Heart right ventricle (tissue), 16 donors: Measurements from ENCODE around the gene SULT1C4. TPM values are rescaled to one million over a fixed set of nuclear protein-coding genes. Genes with fewer than 3 reads are reported as not detected.

Experiments used
- ATAC-seq, 8 donors: fragments of 200-7000 bp; cut with Tn5 transposase; one replicate each; pipeline ENCODE4 v1.9.1; 2020; ENCODE audit warnings: mild to moderate bottlenecking in 8 of 8, moderate library complexity in 8 of 8, moderate number of reproducible peaks in 1 of 8
- DNase-seq, 2 donors: peaks; one replicate each; pipeline ENCODE4 v3.0.0-alpha.2; 2020
- H3K27ac ChIP-seq, 10 donors: fragments of 200-600 bp; sonication (generic) in 2 of 10; one replicate each; pipeline versions ENCODE4 v1.5.0 to v1.8.0; 2020 to 2022; ENCODE audit warnings: mild to moderate bottlenecking in 3 of 10
- H3K27me3 ChIP-seq, 7 donors: fragments of 200-600 bp; one replicate each; pipeline ENCODE4 v1.8.0; 2021 to 2022; ENCODE audit warnings: mild to moderate bottlenecking in 2 of 7
- H3K36me3 ChIP-seq, 9 donors: fragments of 200-600 bp; sonication (generic) in 1 of 9; one replicate each; pipeline versions ENCODE4 v1.5.0 to v1.8.0; 2020 to 2022; ENCODE audit warnings: mild to moderate bottlenecking in 2 of 9
- H3K4me1 ChIP-seq, 9 donors: fragments of 200-600 bp; sonication (generic) in 1 of 9; one replicate each; pipeline versions ENCODE4 v1.5.0 to v1.8.0; 2020 to 2022; ENCODE audit warnings: mild to moderate bottlenecking in 4 of 9
- H3K4me3 ChIP-seq, 10 donors: fragments of 200-600 bp; sonication (generic) in 2 of 10; one replicate each; pipeline versions ENCODE4 v1.5.0 to v1.8.0; 2020 to 2022; ENCODE audit warnings: mild to moderate bottlenecking in 7 of 10, moderate library complexity in 2 of 10
- H3K9me3 ChIP-seq, 11 donors: fragments of 200-600 bp in 10 of 11; sonication (generic) in 2 of 11; one replicate each; pipeline versions ENCODE4 v1.5.0 to v1.8.0; 2013 to 2022; ENCODE audit warnings: mild to moderate bottlenecking in 2 of 11, control low read depth in 1 of 11, moderate library complexity in 1 of 11
- CTCF ChIP-seq, 9 donors: fragments of 200-600 bp; sonication (generic) in 2 of 9; IDR thresholded peaks; one replicate each; pipeline versions ENCODE4 v1.5.0 to v1.8.0; 2021 to 2022; ENCODE audit warnings: antibody characterized with exemption in 9 of 9, mild to moderate bottlenecking in 5 of 9, moderate library complexity in 1 of 9
- WGBS, 2 donors: extraction: QIAGEN DNeasy Blood & Tissue Kit; methylation state at CpG; one replicate each; pipeline ENCODE4 v1.1.7; 2013; ENCODE audit warnings: inconsistent platforms in 1 of 2; 5-methylcytosine and 5-hydroxymethylcytosine counted together
- intact Hi-C, 10 donors: fragments of 100-400 bp; cut with DNase I; formaldehyde crosslinking; loops; one replicate each; pipeline versions ENCODE4 v1.11.1 to v1.14.2; 2022
- polyA plus RNA-seq, 2 donors: library from polyadenylated mRNA; stranded (reverse); fragments of 200-250 nt; gene quantifications; one replicate each; pipeline ENCODE4 v1.2.3, GENCODE V29; 2013
- total RNA-seq, 10 donors: library from RNA; stranded (reverse); fragmentation: NEBNext Ultra II Directional in 3 of 10; extraction: Animal tissue kit (Norgen Biotek cat#: 25700) in 3 of 10; gene quantifications; one replicate each; pipeline versions ENCODE4 v1.2.1 to v1.2.4, GENCODE V29; 2021 to 2023
- donor health status: Arrhythmogenic right ventricular cardiomyopathy.
- donor health status: ischemic (EF 13 %, LVEDD 7.1; RV severe dilation, severe dysfunction).
- donor health status: healthy with polysubstance abuse.
- donor health status: DM: no; HTN: yes; CAD: no.
- donor health status: DM: no; HTN: no; CAD: no.
- donor health status: ischemic (EF 25% LVEDD 6.9; RV normal size, moderate dysfunction).
- donor health status: ischemic (EF 25% LVEDD 5.7; RV mildly dilated, moderate dysfunction).
- donor health status: healthy.
- donor health status: DM: yes; HTN: yes; CAD: no.
- donor health status: Ischemic cardiomyopathy.
- donor health status: ischemic (EF 35%, LVEDD 5.7; RV mildly dilated, moderate dysfunction).
- donor health status: nonischemic (EF 11% LVEDD 7.7; RV severe dilation, severe dysfunction).
- donor health status: DM: yes; HTN: yes; CAD: no.
- donor health status: PGD.
- donor health status: ischemic (EF 29% LVEDD 5.4; RV normal size, mild dysfunction).
- donor health status: nonischemic (EF 23%, LVEDD 6.1; RV moderate dilation, normal function).

SULT1C4 gene
- total and polyA plus RNA-seq, 12 donors, result 1.6 to 5.6 (median 3.5) TPM

- H3K36me3 ChIP-seq, result no peaks in the 10 kb centered on the region
- H3K4me1 ChIP-seq, result no peaks in the 10 kb centered on the region
- H3K27me3 ChIP-seq, result no peaks in the 10 kb centered on the region
- H3K27ac ChIP-seq, result no peak overlapping the region
- intact Hi-C loops, result no loop called here
- DNase-seq (no peak), ATAC-seq (no peak)
- WGBS, 2 donors, result 30 to 38% methylated on average over 1 of the region's 1 CpG
- H3K4me3 ChIP-seq, result no peak overlapping the region
- no peaks in the 10 kb centered on the region for H3K9me3 ChIP-seq
- no peak for TF ChIP-seq CTCF (IDR thresholded peaks at IDR 0.05)
These were observed 35.4 kb downstream of the SULT1C4 start for GRCh38 chr2:108412995-108413710.

GRCh38 chr2:108413711-108414095, 35.9 kb downstream of the SULT1C4 start:
- intact Hi-C loops, result no loop called here
- H3K27me3 ChIP-seq, result no peaks in the 10 kb centered on the region
- no peaks in the 10 kb centered on the region for H3K36me3 ChIP-seq
- TF ChIP-seq CTCF (IDR thresholded peaks at IDR 0.05), result no peak
- no peaks in the 10 kb centered on the region for H3K9me3 ChIP-seq
- ATAC-seq (no peak), DNase-seq (no peak)
- no peaks in the 10 kb centered on the region for H3K4me1 ChIP-seq
- no peak overlapping the region for H3K27ac ChIP-seq
- no peak overlapping the region for H3K4me3 ChIP-seq
- WGBS, 2 donors, result 97 to 100% methylated on average over 1 of the region's 1 CpG

DNA sequence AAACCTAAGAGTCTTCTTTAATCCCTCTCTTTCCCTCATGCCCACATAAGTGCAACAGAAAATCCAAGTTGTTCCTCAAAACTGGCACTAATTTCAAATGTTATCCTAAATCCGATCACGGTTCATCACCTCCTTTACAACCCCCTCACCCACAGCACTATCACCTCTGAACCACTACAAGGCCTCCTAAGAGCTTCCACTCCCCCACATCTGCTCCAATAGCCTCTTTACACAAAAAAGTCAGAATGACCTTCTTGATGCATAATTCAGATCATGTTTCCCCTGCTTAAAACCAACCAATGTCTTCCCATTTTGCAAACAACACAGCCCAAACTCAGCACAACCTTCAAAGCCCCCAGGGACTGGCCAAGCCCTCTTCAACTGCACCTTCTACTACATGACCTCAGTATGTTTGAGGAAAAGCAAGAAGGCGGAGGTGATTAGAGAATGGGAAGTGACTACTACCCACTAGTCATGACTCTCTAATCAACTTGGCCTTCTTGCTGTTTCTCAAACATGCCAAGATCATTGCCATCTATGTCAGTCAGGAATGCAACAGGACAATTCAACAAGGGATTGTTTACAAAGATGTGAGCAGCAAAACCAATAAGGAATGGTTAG, 36.6 kb downstream of the SULT1C4 start:
- intact Hi-C loops, result no loop called here
- DNase-seq (no peak), ATAC-seq (no peak)
- H3K4me1 ChIP-seq, result no peaks in the 10 kb centered on the region
- no peak overlapping the region for H3K4me3 ChIP-seq
- 94% methylated on average over 3 of the region's 3 CpGs for WGBS, 2 donors
- H3K27ac ChIP-seq, result no peak overlapping the region
- no peaks in the 10 kb centered on the region for H3K9me3 ChIP-seq
- no peak for TF ChIP-seq CTCF (IDR thresholded peaks at IDR 0.05)
- H3K36me3 ChIP-seq, result no peaks in the 10 kb centered on the region
- H3K27me3 ChIP-seq, result no peaks in the 10 kb centered on the region

GRCh38 chr2:108414945-108415344, 37.2 kb downstream of the SULT1C4 start:
- H3K4me3 ChIP-seq, result no peak overlapping the region
- TF ChIP-seq CTCF (IDR thresholded peaks at IDR 0.05), result no peak
- no peak for DNase-seq
- no peaks in the 10 kb centered on the region for H3K27me3 ChIP-seq
- H3K27ac ChIP-seq, result no peak overlapping the region
- H3K9me3 ChIP-seq, result no peaks in the 10 kb centered on the region
- H3K4me1 ChIP-seq, result no peaks in the 10 kb centered on the region
- WGBS, 2 donors, result 95 to 97% methylated on average over 2 of the region's 2 CpGs
- ATAC-seq, result no peak
- intact Hi-C loops, result no loop called here
- H3K36me3 ChIP-seq, result no peaks in the 10 kb centered on the region
